Lung (tissue), 12 donors: ENCODE data around the gene GLRX5. TPM values are rescaled to one million over a fixed set of nuclear protein-coding genes. Genes with fewer than 3 reads are reported as not detected.
A peak's percentile ranks its signal among the peaks of the same experiment; 100 is the strongest.

ENCODE experiments used
- ATAC-seq: fragments of 200-7000 bp; cut with Tn5 transposase; one replicate; pipeline ENCODE4 v1.9.1; 2020; ENCODE audit warnings: moderate number of reproducible peaks; ENCODE audit not compliant: insufficient read depth, low FRiP score
- DNase-seq, 3 donors: peaks; one replicate each; pipeline ENCODE4 v3.0.0-alpha.2; 2013 to 2017
- H3K27ac ChIP-seq, 2 donors: one replicate each; pipeline ENCODE4 v1.5.1; 2013; ENCODE audit warnings: mild to moderate bottlenecking in 2 of 2, moderate library complexity in 2 of 2, control low read depth in 1 of 2, inconsistent platforms in 1 of 2, low read depth in 1 of 2, low read length in 1 of 2
- H3K27me3 ChIP-seq, 3 donors: one replicate each; pipeline ENCODE4 v1.5.1; 2013; ENCODE audit warnings: low read length in 2 of 3; ENCODE audit not compliant: control insufficient read depth in 3 of 3, insufficient read depth in 3 of 3
- H3K36me3 ChIP-seq, 4 donors: one replicate each; pipeline ENCODE4 v1.5.1; 2013; ENCODE audit warnings: low read length in 4 of 4, mild to moderate bottlenecking in 1 of 4, moderate library complexity in 1 of 4; ENCODE audit not compliant: control insufficient read depth in 4 of 4, insufficient read depth in 4 of 4
- H3K4me1 ChIP-seq, 5 donors: one replicate each; pipeline ENCODE4 v1.5.1; 2013; ENCODE audit warnings: low read length in 5 of 5, mild to moderate bottlenecking in 2 of 5, moderate library complexity in 1 of 5; ENCODE audit not compliant: control insufficient read depth in 5 of 5, insufficient read depth in 5 of 5
- H3K4me3 ChIP-seq: one replicate; pipeline ENCODE4 v1.5.1; 2013; ENCODE audit warnings: mild to moderate bottlenecking, control low read depth, moderate library complexity
- H3K9ac ChIP-seq, 2 donors: one replicate each; pipeline ENCODE4 v1.5.1; 2013; ENCODE audit warnings: low read length in 2 of 2, control low read depth in 1 of 2; ENCODE audit not compliant: insufficient read depth in 1 of 2
- H3K9me3 ChIP-seq, 4 donors: one replicate each; pipeline ENCODE4 v1.5.1; 2013; ENCODE audit warnings: low read length in 3 of 4, mild to moderate bottlenecking in 1 of 4, moderate library complexity in 1 of 4; ENCODE audit not compliant: control insufficient read depth in 4 of 4, insufficient read depth in 3 of 4
- WGBS, 2 donors: extraction: QIAGEN DNeasy Blood & Tissue Kit; methylation state at CpG; one replicate each; pipeline ENCODE4 v1.1.7; 2013; 5-methylcytosine and 5-hydroxymethylcytosine counted together
- polyA plus RNA-seq, 2 donors: library from polyadenylated mRNA; stranded (reverse); fragments of 200-250 nt; gene quantifications; one replicate each; pipeline ENCODE4 v1.2.1, GENCODE V29; 2013
- total RNA-seq, 2 donors: library from RNA; depleted of rRNA in 1 of 2; stranded (reverse); fragments of >200 nt in 1 of 2; gene quantifications; one replicate each; pipeline ENCODE4 v1.2.1, GENCODE V29; 2014 to 2021
- TF ChIP-seq, protein P1 (sequence below): IDR thresholded peaks from 2 replicates; pipeline ENCODE4 v1.5.1; 2012; ENCODE audit warnings: mild to moderate bottlenecking; ENCODE audit errors: control extremely low read depth, extremely low read depth
- donor health status: control.
- donor health status: control.
- donor health status: Bipolar disorder and iron deficiency.
- donor health status: healthy.
- donor health status: DM: yes; HTN: yes; CAD: no.

The GLRX5 gene
- total and polyA plus RNA-seq, 4 donors, result 22.4 to 35.6 (median 29.1) TPM

DNA sequence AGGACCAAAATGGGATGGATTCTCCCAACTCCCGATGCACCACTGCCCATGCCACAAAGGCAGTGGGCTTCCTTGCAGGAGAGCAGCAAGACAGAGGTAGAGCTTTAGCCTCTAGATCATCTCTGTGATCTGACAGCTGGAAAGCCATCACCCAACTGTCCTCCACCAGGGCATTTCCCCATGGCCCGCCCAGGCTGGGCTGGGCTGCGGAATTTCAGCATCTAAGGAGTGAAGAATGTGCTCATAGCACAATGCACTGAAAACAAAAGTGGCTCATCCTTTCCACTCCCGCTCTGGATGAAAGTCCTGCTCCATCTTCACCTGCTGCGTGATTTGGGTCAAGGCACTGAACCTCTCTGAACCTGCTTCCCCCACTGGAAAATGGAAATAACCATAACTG, 24.0 kb upstream of the GLRX5 start:
- H3K9me3 ChIP-seq, result no peaks in the 10 kb centered on the region
- peaks cover 6 to 27% (median 13%) of the 10 kb centered on the region in 5 donors for H3K4me1 ChIP-seq
- no peak overlapping the region for H3K9ac ChIP-seq
- no peak for DNase-seq
- TF ChIP-seq, protein P1, sequence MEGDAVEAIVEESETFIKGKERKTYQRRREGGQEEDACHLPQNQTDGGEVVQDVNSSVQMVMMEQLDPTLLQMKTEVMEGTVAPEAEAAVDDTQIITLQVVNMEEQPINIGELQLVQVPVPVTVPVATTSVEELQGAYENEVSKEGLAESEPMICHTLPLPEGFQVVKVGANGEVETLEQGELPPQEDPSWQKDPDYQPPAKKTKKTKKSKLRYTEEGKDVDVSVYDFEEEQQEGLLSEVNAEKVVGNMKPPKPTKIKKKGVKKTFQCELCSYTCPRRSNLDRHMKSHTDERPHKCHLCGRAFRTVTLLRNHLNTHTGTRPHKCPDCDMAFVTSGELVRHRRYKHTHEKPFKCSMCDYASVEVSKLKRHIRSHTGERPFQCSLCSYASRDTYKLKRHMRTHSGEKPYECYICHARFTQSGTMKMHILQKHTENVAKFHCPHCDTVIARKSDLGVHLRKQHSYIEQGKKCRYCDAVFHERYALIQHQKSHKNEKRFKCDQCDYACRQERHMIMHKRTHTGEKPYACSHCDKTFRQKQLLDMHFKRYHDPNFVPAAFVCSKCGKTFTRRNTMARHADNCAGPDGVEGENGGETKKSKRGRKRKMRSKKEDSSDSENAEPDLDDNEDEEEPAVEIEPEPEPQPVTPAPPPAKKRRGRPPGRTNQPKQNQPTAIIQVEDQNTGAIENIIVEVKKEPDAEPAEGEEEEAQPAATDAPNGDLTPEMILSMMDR, result no peak
- peaks cover 0 to 4% (median 0%) of the 10 kb centered on the region in 4 donors for H3K36me3 ChIP-seq
- ATAC-seq, result no peak
- no peak overlapping the region for H3K4me3 ChIP-seq
- H3K27ac ChIP-seq, result no peak overlapping the region
- WGBS, 2 donors, result 72 to 90% methylated on average over 5 of the region's 5 CpGs
- H3K27me3 ChIP-seq, result no peaks in the 10 kb centered on the region

DNA sequence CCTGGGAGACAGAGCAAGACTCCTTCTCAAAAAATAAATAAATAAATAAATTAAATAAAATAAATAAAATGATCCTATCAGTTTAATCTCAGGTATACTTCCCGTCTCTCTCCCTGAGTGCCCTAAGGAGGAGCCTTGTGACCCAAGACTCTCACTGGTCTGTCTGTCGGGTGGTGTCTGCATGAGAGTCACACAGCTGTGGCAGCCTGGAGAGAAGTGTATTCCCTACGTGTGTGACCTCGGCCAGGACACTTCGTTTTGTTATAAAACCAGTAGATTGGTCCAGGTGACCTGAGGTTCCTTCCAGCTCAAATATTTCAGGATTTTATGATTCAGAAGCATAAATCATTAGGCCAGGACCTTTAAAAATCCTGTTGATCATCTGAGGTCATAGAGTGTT, 23.2 kb upstream of the GLRX5 start:
- no peak overlapping the region for H3K4me3 ChIP-seq
- no peaks in the 10 kb centered on the region for H3K27me3 ChIP-seq
- DNase-seq, result no peak
- H3K9me3 ChIP-seq, result no peaks in the 10 kb centered on the region
- no peak overlapping the region for H3K27ac ChIP-seq
- H3K36me3 ChIP-seq, result peaks cover 0 to 4% (median 0%) of the 10 kb centered on the region in 4 donors
- TF ChIP-seq, protein P1, result no peak
- 88 to 92% methylated on average over 5 of the region's 5 CpGs for WGBS, 2 donors
- ATAC-seq, result no peak
- no peak overlapping the region for H3K9ac ChIP-seq
- peaks cover 6 to 29% (median 15%) of the 10 kb centered on the region in 5 donors for H3K4me1 ChIP-seq

DNA sequence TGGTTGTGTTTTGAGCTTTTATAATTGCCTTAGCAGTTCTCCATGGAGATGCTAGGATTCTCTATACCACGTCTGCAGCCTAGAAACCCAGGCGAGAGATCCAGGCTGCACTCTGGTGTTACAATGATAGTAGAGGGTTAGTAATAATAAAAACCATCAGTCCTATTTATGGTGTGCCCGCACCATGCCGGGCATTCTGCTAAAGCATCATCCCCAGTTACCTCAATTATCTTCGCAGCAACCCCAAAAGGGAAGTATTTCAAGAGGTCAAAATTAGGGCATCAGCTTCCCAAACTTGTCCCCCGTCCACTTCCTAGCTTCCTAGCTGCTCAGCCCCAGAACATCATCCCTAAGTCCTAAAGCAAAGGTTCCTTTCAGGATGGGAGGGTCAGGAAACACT, 21.6 kb upstream of the GLRX5 start:
- peaks cover 3 to 29% (median 15%) of the 10 kb centered on the region in 5 donors for H3K4me1 ChIP-seq

More for the DNA sequence above, 21.6 kb upstream of the GLRX5 start:
- no peak overlapping the region for H3K4me3 ChIP-seq
- peaks cover 0 to 2% (median 0%) of the 10 kb centered on the region in 4 donors for H3K36me3 ChIP-seq
- no peaks in the 10 kb centered on the region for H3K9me3 ChIP-seq
- TF ChIP-seq, protein P1, result no peak
- H3K9ac ChIP-seq, result no peak overlapping the region
- peaks cover 0 to 6% (median 0%) of the 10 kb centered on the region in 3 donors for H3K27me3 ChIP-seq
- no peak for ATAC-seq
- no peak for DNase-seq
- 56 to 65% methylated on average over 6 of the region's 6 CpGs for WGBS, 2 donors
- H3K27ac ChIP-seq, result peak overlapping the region in 1 of 2 donors; percentile 15
